Spleen (tissue), 7 donors: ENCODE data around the gene EXOC3.

Source experiments
- CTCF ChIP-seq, 11 experiments: fragments of 200-600 bp in 7 of 11; fragments of 450-650 bp in 4 of 11; sonication (generic) in 4 of 11; IDR thresholded peaks in 8 of 11; conservative IDR thresholded peaks in 3 of 11; 1 replicate in 7 of 11; 2 replicates in 4 of 11; pipeline versions ENCODE4 v1.4.0 to v1.8.0; 2016 to 2021; ENCODE audit warnings: antibody characterized with exemption in 11 of 11, inconsistent platforms in 4 of 11, mild to moderate bottlenecking in 1 of 11
- POLR2A ChIP-seq, 3 donors: fragments of 450-650 bp; IDR thresholded peaks; one replicate each; pipeline ENCODE4 v1.5.1; 2017; ENCODE audit warnings: antibody characterized with exemption in 3 of 3, mild to moderate bottlenecking in 1 of 3
- donor health status: DM: no; HTN: no; CAD: no; lungs with moderate emphysema.
- donor health status: DM: no; HTN: no; CAD: no.
- donor health status: DM: no; HTN: no; CAD: no.

- TF ChIP-seq CTCF (IDR thresholded peaks at IDR 0.05 in 8 of 11, conservative IDR thresholded peaks at IDR 0.05 in 3 of 11) (no peak), POLR2A (IDR thresholded peaks at IDR 0.05) (no peak)
Measured at GRCh38 chr5:421901-422300, 21.1 kb upstream of the EXOC3 start.
